ENCODE data around the gene TEX101.
"Not testable (repeated sequence)": the region's sequence is repeated elsewhere in the genome, so short reads cannot be mapped to it uniquely, and the experiment has no call there.

Gene TEX101

DNA sequence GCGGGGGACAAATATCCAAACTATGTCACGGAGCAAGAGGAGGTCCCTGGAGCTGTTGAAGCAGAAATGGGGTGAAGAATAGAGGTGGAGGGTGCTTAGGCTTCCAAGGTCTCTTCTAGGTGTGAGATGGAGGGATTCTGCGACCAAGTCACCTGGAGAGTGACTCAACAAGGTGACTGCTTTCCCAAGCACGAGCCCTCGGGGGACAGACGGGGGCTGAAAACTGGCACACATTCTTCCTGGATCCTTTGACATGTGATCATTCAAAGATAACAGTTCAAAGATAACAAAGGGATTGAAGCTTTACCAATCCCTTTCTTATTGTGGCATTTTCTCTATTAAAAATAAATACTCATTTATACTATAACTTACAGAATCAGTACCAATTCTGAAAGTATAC lies 2.2 kb upstream of the TEX101 start:
- DNase-seq (ENCODE audit: extremely low spot score, insufficient read length, low read depth) (no peak), FAIRE-seq (no peak)

DNA sequence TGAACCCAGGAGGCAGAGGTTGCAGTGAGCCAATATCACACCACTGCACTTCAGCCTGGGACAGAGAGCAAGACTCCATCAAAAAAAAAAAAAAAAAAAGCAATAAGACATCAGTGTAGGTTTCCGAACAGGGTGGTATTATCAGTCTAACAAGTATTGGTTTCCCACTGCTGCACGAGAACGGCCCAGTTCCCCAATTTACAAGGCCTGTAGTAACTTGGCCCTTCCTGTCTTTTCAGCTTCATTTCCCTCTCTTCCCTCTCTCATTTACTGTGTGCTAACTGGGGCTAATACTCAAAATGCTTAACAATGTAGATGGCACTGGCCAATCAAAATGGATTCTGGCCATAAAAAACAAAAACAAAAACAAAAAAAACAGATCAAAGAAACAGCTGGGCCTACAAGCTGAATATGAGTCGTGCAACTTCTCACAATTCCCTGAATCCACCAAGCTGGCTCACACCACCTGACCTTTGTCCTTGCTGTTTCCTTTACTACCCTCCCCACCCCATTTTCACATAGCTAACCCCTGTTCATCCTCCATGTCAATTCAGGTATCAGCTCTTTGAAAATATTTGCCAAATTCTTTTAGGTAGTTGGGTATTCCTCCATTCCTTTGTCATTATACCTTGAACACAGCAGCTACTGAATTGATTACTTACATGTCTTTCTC lies 2.4 kb downstream of the TEX101 start:
- FAIRE-seq (no peak), DNase-seq (ENCODE audit: extremely low spot score, insufficient read length, low read depth) (no peak)

DNA sequence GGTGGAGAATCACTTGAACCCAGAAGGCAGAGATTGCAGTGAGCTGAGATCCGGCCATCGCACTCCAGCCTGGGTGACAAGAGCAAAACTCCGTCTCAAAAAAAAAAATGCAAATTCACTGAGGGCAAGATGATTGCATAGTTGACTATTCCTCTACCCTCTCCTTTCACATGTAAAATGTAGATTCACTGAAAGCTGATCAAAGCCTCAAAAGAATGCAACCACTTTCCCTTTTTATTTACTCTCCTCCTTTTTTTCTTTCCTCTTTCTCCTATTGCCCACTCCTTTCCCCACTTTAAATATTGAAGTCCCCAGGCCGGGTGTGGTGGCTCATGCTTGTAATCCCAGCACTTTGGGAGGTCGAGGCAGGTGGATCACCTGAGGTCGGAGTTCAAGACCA lies 6.3 kb downstream of the TEX101 start:
- FAIRE-seq: no peak

DNA sequence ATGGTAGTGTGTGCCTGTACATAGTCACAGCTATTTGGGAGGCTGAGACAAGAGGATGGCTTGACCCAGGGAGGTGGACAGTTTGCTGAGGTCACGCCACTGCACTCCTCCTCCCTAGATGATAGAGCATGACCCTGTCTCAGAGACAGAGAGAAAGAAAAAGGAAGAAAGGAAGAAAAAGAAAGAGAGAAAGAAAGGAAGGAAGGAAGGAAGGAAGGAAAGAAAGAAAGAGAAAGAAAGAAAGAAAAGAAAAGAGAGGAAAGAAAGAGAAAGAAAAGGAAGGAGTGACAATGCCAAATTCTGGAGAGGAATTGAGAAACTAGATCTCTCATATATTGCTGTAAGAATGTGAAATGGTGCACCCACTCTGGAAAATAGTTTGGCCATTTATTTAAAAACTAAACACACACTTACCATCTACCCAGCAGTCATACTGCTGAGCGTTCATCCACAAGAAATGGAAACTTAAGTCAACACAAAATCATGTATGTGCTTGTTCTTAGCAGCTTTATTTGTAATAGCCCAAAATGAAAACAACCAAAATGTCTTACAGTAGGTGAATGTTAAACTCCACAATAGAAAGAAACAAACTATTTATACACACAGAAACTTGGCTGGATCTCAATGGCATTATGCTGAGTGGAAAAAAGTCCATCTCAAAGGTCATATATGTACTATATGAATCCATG lies 7.5 kb downstream of the TEX101 start:
- FAIRE-seq (no peak), DNase-seq (ENCODE audit: extremely low spot score, insufficient read length, low read depth) (no peak)

More for the DNA sequence above, 6.3 kb downstream of the TEX101 start:
- DNase-seq (ENCODE audit: extremely low spot score, insufficient read length, low read depth): no peak

DNA sequence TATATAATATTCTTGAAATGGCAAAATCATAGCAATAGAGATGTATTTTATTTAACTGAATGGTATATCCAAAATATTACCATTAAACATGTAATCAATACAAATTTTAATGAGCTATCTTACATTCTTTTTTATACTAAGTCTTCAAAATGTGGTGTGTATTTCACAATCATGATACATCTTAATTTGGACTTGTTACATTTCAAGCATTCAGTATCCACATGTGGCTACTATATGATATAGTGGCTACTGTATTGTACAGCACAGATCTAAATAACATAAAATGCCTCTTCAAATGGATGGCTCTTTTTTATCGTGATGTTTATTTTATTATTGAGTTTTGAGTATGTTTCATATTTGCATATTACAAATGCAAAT lies 8.0 kb downstream of the TEX101 start:
- DNase-seq (ENCODE audit: extremely low spot score, insufficient read length, low read depth) (no peak), FAIRE-seq (no peak)

DNA sequence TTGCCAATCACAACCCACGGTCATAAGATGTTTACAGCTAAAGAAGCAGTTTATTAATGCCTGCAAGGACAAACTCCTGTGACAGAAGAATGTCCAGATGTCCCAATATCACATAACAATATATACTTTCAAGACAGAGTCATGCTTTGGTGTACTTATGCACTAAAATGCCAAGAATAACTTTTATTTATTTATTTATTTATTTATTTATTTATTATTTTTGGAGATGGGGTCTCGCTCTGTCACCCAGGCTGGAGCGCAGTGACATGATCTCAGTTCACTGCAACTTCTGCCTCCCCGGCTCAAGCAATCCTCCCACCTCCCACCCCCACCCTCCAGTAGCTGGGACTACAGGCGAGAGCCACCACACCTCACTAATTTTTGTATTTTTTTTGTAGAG lies 9.1 kb downstream of the TEX101 start:
- FAIRE-seq: no peak
- no peak for DNase-seq (ENCODE audit: extremely low spot score, insufficient read length, low read depth)

DNA sequence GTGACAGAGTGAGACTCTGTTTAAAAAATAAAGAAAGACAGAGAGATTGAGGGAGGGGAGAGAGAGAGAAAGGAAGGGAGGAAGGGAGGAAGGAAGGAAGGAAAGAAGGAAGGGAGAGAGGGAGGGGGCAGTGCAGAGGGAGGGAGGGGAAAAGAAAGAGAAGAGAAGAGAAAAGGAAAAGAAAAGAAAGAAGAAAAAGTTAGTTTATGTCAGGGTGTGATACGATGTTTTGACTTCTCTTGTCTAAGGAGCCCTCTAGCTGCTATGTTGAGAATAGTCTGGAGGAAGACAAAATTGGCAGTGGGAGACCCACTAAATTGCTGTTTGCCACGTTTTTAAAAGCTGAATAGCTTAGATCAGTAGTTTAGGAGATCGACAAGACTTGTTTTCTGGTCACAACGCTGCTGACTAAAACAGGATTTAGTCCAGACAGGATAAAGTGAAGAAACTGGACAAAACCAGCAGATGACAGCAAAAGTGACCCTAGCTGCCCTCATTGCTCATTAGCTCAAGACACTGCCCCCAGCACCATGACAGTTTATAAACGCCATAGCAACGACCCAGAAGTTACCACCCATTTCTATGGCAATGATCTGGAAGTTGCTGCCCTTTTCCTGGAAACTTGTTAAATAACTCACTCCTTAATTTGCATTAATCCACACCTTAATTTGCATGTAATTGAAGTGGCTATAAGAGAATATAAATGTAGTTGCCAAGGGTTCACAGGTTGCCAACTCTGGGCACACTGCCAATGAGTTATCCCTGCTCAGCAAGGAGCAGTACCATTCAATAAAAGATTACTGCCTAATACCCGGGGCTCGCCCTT lies 11.1 kb downstream of the TEX101 start:
- FAIRE-seq: no peak

DNA sequence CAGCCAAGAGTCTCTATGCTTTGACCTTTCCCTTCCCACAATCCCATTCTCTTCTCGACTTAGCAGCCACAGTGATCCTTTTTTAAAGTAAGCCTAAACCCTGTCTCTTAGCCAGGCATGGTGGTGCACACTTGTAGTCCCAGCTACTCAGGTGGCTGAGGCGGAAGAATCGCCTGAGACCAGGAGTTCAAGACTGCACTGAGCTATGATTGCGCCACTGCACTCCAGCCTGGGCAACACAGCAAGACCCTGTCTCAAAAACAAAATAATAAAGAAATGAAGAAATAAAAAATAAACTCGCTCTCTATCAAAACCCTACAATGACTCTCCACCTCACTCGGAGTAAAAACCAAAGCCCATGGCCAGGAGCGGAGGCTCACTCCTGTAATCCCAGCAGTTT lies 14.7 kb downstream of the TEX101 start:
- no peak for DNase-seq (ENCODE audit: extremely low spot score, insufficient read length, low read depth)
- no peak for FAIRE-seq

More for the DNA sequence above, 11.1 kb downstream of the TEX101 start:
- DNase-seq (ENCODE audit: extremely low spot score, insufficient read length, low read depth): no peak

DNA sequence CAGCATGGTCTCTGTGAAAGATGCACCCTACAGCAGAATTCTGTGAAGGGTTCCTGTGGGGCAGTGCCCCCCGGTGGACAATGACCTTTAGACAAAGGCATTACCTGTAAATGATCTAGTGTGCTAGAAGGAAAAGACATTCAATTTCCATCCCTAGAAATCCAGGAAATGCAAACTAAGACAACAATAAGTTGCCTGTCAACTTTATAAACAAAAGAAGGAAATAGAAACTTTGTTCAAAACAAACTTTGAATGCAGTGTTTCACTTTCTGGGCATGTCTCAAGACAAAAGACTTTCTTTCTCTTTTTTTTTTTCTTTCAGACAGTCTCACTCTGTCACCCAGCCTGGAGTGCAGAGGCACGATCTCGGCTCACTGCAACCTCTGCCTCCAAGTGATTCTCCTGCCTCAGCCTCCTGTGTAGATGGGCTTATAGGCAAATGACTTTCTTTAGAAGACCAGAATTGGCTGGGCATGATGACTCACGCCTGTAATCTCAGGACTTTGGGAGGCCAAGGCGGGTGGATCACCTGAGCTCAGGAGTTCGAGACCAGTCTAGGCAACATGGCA lies 15.5 kb downstream of the TEX101 start:
- FAIRE-seq: peak; percentile 44
- no peak for DNase-seq (ENCODE audit: extremely low spot score, insufficient read length, low read depth)

DNA sequence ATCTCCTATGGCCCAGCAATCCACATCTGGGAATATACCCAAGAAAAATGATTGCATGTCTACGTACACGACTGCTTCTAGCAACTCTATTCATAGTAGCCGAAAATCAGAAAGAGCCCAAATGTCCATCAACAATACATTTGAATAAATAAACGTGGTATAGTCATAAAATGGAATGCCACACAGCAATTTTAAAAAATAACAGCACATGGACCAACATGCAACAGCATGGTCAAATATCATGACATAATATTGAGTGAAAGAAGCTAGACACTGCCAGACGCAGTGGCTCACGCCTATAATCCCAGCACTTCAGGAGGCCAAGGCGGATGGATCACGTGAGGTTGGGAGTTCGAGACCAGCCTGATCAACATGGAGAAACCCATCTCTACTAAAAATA lies 16.3 kb downstream of the TEX101 start:
- FAIRE-seq (no peak), DNase-seq (ENCODE audit: extremely low spot score, insufficient read length, low read depth) (no peak)

DNA sequence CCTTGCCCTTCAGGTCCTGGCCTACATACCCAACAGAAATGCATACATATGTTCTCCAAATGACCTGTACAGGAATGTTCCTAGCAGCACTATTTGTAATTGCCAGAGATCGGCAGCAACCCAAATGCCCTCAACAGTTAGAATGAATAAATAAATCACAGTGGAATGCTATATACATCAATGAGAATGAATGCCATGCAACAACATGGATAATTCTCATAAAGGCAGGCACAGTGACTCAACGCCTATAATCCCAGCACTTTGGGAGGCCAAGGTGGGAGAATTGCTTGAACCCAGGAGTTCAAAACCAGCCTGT lies 18.6 kb downstream of the TEX101 start:
- FAIRE-seq (no peak), DNase-seq (ENCODE audit: extremely low spot score, insufficient read length, low read depth) (no peak)

DNA sequence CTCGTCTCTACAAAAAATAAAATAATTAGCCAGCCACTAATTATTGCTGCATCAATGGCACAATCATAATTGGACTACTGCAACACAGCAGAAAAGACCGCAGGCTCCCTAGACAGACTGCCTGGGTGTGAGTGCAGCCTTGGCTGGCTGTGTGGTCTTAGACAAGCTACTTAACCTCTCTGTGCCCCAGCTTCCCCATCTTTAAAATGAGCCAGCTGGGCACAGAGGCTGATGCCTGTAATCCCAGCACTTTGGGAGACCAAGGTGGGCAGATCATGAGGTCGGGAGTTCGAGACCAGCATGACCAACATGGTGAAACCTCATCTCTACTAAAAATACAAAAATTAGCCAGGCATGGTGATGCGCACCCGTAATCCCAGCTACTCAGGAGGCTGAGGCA lies 19.0 kb downstream of the TEX101 start:
- no peak for FAIRE-seq
- DNase-seq (ENCODE audit: extremely low spot score, insufficient read length, low read depth): no peak

DNA sequence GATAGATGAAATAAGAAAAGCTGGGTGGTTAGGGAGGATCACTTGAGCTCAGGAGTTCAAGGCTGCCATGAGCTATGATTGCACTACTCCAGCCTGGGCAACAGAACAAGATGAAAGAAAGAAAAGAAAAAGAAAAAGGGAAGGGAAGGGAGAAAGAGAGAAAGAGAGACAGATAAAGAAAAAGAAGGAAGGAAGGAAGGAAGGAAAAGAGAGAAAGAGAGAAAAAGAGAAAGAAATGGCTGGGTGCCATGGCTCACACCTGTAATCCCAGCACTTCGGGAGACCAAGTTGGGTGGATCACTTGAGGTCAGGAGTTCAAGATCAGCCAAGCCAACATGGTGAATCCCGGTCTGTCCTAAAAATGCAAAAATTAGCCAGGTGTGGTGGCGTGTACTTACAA lies 21.1 kb downstream of the TEX101 start:
- DNase-seq (ENCODE audit: extremely low spot score, insufficient read length, low read depth) (no peak), FAIRE-seq (no peak)

DNA sequence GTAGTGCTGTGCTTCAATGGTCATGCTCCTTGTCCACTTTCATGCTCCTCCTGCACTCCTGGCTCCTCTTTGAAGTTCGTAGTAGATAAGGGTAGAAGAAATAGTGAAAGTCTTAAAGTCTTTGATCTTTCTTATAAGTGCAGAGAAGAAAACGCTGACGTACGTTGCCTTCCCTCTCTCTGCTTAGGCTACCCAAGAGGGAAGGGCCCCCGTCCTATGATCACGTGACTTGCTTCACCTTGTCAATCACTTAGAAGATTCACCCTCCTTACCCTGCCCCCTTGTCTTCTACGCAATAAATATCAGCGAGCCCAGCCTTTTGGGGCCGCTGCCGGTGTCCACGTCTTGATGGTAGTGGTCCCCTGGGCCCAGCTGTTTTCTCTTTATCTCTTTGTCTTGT lies 22.6 kb downstream of the TEX101 start:
- not testable (repeated sequence) for DNase-seq (ENCODE audit: extremely low spot score, insufficient read length, low read depth); FAIRE-seq

DNA sequence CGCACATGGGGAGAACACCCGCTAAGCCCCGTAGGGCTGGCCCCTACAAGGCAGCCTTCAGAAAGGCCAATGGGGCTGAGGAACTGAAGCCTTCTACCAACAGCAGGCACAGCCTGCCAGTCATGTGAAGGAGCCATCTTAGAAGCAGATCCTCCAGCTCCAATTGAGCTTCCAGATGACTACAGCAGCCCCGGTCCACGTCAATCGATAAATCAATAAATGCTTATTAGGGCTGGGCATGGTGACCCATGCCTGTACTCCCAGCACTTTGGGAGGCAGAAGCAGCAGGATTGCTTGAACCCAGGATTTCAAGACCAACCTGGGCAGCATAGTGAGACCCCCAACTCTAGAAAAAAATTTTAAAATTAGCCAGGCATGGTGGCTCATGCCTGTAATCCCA lies 23.0 kb downstream of the TEX101 start:
- DNase-seq (ENCODE audit: extremely low spot score, insufficient read length, low read depth) (no peak), FAIRE-seq (no peak)

DNA sequence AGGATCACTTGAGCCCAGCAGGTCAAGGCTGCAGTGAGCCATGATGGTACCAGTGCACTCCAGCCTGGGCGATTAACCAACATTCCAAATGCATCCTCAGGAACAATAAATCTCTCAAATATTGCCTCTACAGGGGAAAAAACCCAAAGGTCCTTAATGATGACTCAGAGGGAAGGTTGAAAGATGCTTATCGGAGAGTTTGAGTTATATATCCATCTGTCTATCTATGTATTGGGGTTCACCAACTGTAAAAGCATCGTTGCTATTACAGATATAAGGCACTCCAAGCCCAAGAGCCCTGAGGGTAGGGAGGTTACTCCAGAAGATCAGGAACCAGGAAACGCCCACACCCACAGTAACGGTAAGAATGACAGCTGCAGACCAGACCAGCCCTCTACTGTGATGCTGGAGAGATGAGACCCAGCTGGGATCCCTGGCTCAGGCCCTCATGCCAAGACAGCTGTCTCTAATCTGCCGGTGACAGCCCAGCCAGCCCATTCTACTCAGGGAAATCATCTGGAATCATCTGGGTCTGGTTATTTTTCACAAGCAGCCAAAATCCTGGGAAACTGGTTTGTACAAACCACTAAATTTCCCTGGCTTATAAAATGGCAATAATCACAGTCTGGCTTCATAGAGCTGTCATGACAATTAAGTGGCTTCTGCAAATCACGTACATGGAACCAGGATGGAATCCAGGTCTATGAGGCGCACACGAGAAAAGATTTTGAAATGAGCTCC lies 23.8 kb downstream of the TEX101 start:
- FAIRE-seq (no peak), DNase-seq (ENCODE audit: extremely low spot score, insufficient read length, low read depth) (no peak)

DNA sequence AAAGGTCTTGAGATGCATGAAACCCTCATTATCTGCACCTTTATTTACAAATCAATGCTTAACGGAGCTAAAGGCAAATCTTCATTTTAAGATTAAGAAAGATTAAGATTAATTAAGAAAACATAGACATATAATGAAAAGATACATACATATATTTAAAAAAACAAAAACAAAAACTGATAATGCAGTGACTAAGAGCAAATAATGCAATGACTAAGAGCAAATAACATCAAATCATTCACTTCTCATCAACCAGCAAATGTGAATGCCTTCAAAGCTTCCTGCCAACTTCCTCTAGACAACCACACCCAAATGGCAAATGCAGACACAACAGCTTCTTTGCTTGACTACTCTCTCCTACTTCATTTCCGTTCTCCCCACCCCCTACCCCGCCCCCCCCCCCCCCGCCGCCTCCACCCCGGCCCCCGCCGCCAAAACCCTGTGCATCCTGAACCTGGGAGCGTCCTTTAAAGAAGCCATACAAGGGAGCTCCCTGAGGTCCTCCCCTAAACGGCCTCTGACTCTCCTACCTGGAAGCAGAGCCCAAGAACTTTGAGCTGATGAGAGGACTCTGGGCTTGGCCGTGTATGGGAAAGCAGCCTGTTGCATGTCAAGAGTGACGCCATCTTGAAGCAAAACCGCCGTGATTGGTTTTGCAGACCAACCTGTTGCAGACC lies 24.5 kb downstream of the TEX101 start:
- FAIRE-seq (no peak), DNase-seq (ENCODE audit: extremely low spot score, insufficient read length, low read depth) (no peak)

DNA sequence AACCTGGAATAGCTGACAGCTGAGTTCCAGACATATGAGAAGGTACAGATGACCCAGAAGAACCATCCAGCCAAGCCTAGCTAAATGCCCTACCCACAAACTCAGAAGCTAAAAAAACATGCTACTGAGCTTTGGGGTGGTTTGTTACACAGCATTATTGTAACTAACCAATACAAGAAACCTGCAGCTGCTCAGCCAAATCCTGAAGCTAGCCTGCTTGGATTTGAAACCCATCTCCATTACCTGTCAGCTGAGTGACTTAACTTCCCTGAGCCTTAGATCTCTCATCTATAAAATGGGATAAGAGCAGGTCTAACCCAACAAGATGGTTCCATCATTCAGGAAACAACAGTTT lies 25.0 kb downstream of the TEX101 start:
- no peak for FAIRE-seq
- DNase-seq (ENCODE audit: extremely low spot score, insufficient read length, low read depth): no peak

DNA sequence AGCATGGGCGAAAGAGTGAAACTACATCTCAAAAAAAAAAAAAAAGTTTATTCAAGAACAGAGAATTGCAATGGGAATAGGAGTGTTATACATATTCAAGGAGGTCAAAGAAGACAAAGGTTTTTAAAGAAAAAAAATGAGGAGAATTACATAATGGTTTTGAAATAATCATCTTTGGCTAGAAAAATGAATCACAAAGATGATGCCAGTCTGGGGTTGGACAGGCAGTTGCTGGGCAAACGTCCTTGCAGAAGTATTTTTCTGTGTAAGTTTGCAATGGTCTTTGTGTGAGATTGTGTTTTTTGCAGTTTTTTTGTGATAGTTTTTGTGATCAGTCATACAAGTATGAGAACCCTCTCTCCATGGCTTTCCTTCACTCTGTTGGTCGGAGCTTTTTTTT lies 27.0 kb downstream of the TEX101 start:
- no peak for DNase-seq (ENCODE audit: extremely low spot score, insufficient read length, low read depth)
- FAIRE-seq: no peak

DNA sequence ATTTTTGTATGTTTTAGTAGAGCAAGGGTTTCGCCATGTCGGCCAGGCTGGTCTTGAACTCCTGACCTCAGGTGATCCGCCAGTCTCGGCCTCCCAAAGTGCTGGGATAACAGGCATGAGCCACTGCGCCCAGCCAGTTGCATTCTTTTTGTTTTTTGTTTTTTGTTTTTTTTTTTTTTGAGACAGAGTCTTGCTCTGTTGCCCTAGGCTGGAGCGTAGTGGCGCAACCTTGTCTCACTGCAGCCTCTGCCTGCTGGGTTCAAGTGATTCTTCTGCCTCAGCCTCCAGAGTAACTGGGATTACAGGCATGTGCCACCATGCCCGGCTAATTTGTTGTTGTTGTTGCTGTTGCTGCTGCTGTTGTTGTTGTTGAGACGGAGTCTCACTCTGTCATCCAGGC lies 29.4 kb downstream of the TEX101 start:
- FAIRE-seq; DNase-seq (ENCODE audit: extremely low spot score, insufficient read length, low read depth): not testable (repeated sequence)
